GM12892 (cell line): ENCODE data around the gene PNCK.

Experiments used
- POLR2AphosphoS5 ChIP-seq: IDR thresholded peaks from 2 replicates; pipeline ENCODE4 v1.6.1; 2011; ENCODE audit warnings: low read depth, low read length, control low read depth
- TAF1 ChIP-seq: IDR thresholded peaks from 2 replicates; pipeline ENCODE4 v1.6.1; 2011; ENCODE audit warnings: low read depth, mild to moderate bottlenecking, control low read depth, low read length, borderline replicate concordance

- TF ChIP-seq TAF1 (no peak), POLR2AphosphoS5 (no peak)
Measured at GRCh38 chrX:153688506-153688905, 14.9 kb upstream of the PNCK start.
